Liver (tissue), 9 donors: ENCODE results near the gene NCBP2. TPM values are rescaled to one million over a fixed set of nuclear protein-coding genes. Genes with fewer than 3 reads are reported as not detected.

Experiments used
- DNase-seq: peaks from one replicate; pipeline ENCODE4 v3.0.0-alpha.2; 2017; ENCODE audit warnings: low spot score
- H3K27ac ChIP-seq, 2 donors: one replicate each; pipeline ENCODE4 v1.7.0; 2013; ENCODE audit warnings: inconsistent platforms in 2 of 2, low read length in 2 of 2, control low read depth in 1 of 2, low read depth in 1 of 2, mild to moderate bottlenecking in 1 of 2
- H3K27me3 ChIP-seq, 4 donors: one replicate each; pipeline versions ENCODE4 v1.6.1 to v1.7.0; 2013; ENCODE audit warnings: low read length in 3 of 4, inconsistent platforms in 1 of 4, mild to moderate bottlenecking in 1 of 4, moderate library complexity in 1 of 4; ENCODE audit not compliant: control insufficient read depth in 4 of 4, insufficient read depth in 4 of 4
- H3K36me3 ChIP-seq, 4 donors: one replicate each; pipeline versions ENCODE4 v1.6.1 to v1.7.0; 2013; ENCODE audit warnings: low read length in 3 of 4, mild to moderate bottlenecking in 3 of 4, low read depth in 1 of 4, moderate library complexity in 1 of 4; ENCODE audit not compliant: control insufficient read depth in 4 of 4, insufficient read depth in 3 of 4
- H3K4me1 ChIP-seq, 4 donors: one replicate each; pipeline versions ENCODE4 v1.6.1 to v1.7.0; 2013; ENCODE audit warnings: low read length in 3 of 4, mild to moderate bottlenecking in 3 of 4, moderate library complexity in 1 of 4; ENCODE audit not compliant: control insufficient read depth in 4 of 4, insufficient read depth in 4 of 4
- H3K4me3 ChIP-seq, 3 donors: one replicate each; pipeline versions ENCODE4 v1.6.1 to v1.7.0; 2013; ENCODE audit warnings: low read length in 3 of 3, control low read depth in 1 of 3, low read depth in 1 of 3, mild to moderate bottlenecking in 1 of 3
- H3K9ac ChIP-seq, 2 donors: one replicate each; pipeline ENCODE4 v1.7.0; 2013; ENCODE audit warnings: low read length in 2 of 2, mild to moderate bottlenecking in 2 of 2, moderate library complexity in 2 of 2, control low read depth in 1 of 2, low read depth in 1 of 2
- H3K9me3 ChIP-seq, 4 donors: one replicate each; pipeline versions ENCODE4 v1.6.1 to v1.7.0; 2013; ENCODE audit warnings: low read length in 3 of 4; ENCODE audit not compliant: control insufficient read depth in 4 of 4
- EGR1 ChIP-seq, 2 donors: IDR thresholded peaks; 2 replicates each; pipeline ENCODE4 v1.6.1; 2016 to 2018; ENCODE audit warnings: antibody characterized with exemption in 2 of 2, low read depth in 2 of 2
- FOXA1 ChIP-seq: IDR thresholded peaks from 2 replicates; pipeline ENCODE4 v1.6.1; 2016; ENCODE audit warnings: antibody characterized with exemption
- FOXA2 ChIP-seq: IDR thresholded peaks from 2 replicates; pipeline ENCODE4 v1.6.1; 2016; ENCODE audit warnings: antibody characterized with exemption
- GABPA ChIP-seq, 2 donors: IDR thresholded peaks in 1 of 2; conservative IDR thresholded peaks in 1 of 2; 2 replicates each; pipeline ENCODE4 v1.6.1; 2016; ENCODE audit warnings: antibody characterized with exemption in 2 of 2, mild to moderate bottlenecking in 1 of 2, moderate library complexity in 1 of 2
- HNF4A ChIP-seq, 2 donors: conservative IDR thresholded peaks; 2 replicates each; pipeline ENCODE4 v1.6.1; 2016; ENCODE audit warnings: antibody characterized with exemption in 2 of 2, mild to moderate bottlenecking in 2 of 2
- HNF4G ChIP-seq: IDR thresholded peaks from 2 replicates; pipeline ENCODE4 v1.6.1; 2016; ENCODE audit warnings: antibody characterized with exemption
- JUND ChIP-seq, 2 donors: IDR thresholded peaks; 2 replicates each; pipeline ENCODE4 v1.6.1; 2016; ENCODE audit warnings: antibody characterized with exemption in 2 of 2
- NR2F2 ChIP-seq: IDR thresholded peaks from 2 replicates; pipeline ENCODE4 v1.6.1; 2016; ENCODE audit warnings: antibody characterized with exemption
- RAD21 ChIP-seq, 2 donors: IDR thresholded peaks; 2 replicates each; pipeline ENCODE4 v1.6.1; 2016; ENCODE audit warnings: antibody characterized with exemption in 2 of 2, mild to moderate bottlenecking in 2 of 2
- RXRA ChIP-seq, 2 donors: IDR thresholded peaks; 2 replicates each; pipeline ENCODE4 v1.6.1; 2017 to 2018; ENCODE audit warnings: antibody characterized with exemption in 2 of 2, mild to moderate bottlenecking in 1 of 2
- SP1 ChIP-seq: IDR thresholded peaks from 2 replicates; pipeline ENCODE4 v1.6.1; 2018; ENCODE audit warnings: antibody characterized with exemption, mild to moderate bottlenecking
- TAF1 ChIP-seq: conservative IDR thresholded peaks from 2 replicates; pipeline ENCODE4 v1.6.1; 2016; ENCODE audit warnings: antibody characterized with exemption, mild to moderate bottlenecking
- WGBS: extraction: QIAGEN DNeasy Blood & Tissue Kit; methylation state at CpG from one replicate; pipeline ENCODE4 v1.1.7; 2013; 5-methylcytosine and 5-hydroxymethylcytosine counted together
- polyA plus RNA-seq, 2 donors: library from polyadenylated mRNA; stranded (reverse) in 1 of 2; unstranded in 1 of 2; fragments of 200-250 nt in 1 of 2; fragments of >200 nt in 1 of 2; fragmentation: Nextera tagmentation in 1 of 2; extraction: Ambion mirVana in 1 of 2; gene quantifications; one replicate each; pipeline versions ENCODE4 v1.2.1 to v1.2.3, GENCODE V29; 2013 to 2015
- total RNA-seq, 2 donors: library from RNA; depleted of rRNA; stranded (reverse); fragments of >200 nt; gene quantifications; one replicate each; pipeline ENCODE4 v1.2.3, GENCODE V29; 2014
- TF ChIP-seq, protein P1 (sequence below): fragments of 150-350 bp; IDR thresholded peaks from 2 replicates; pipeline ENCODE4 v1.5.1; 2017; ENCODE audit warnings: improper control_type of control experiment, low read depth, low read length; ENCODE audit not compliant: missing input control
- TF ChIP-seq, protein P2 (sequence below): IDR thresholded peaks from 2 replicates; pipeline ENCODE4 v1.6.1; 2016; ENCODE audit warnings: antibody characterized with exemption, mild to moderate bottlenecking
- TF ChIP-seq, protein P3 (sequence below): IDR thresholded peaks from 2 replicates; pipeline ENCODE4 v1.6.1; 2016; ENCODE audit warnings: antibody characterized with exemption
- TF ChIP-seq, protein P4 (sequence below): IDR thresholded peaks from 2 replicates; pipeline ENCODE4 v1.6.1; 2016; ENCODE audit warnings: antibody characterized with exemption
- TF ChIP-seq, protein P5 (sequence below): IDR thresholded peaks from 2 replicates; pipeline ENCODE4 v1.6.1; 2016; ENCODE audit warnings: antibody characterized with exemption
- donor health status: healthy.
- donor health status: healthy.
- donor health status: healthy.
- donor health status: healthy.
- donor health status: healthy.

The NCBP2 gene
- total and polyA plus RNA-seq, 4 donors: 16.2 to 19.2 (median 18.1) TPM

DNA sequence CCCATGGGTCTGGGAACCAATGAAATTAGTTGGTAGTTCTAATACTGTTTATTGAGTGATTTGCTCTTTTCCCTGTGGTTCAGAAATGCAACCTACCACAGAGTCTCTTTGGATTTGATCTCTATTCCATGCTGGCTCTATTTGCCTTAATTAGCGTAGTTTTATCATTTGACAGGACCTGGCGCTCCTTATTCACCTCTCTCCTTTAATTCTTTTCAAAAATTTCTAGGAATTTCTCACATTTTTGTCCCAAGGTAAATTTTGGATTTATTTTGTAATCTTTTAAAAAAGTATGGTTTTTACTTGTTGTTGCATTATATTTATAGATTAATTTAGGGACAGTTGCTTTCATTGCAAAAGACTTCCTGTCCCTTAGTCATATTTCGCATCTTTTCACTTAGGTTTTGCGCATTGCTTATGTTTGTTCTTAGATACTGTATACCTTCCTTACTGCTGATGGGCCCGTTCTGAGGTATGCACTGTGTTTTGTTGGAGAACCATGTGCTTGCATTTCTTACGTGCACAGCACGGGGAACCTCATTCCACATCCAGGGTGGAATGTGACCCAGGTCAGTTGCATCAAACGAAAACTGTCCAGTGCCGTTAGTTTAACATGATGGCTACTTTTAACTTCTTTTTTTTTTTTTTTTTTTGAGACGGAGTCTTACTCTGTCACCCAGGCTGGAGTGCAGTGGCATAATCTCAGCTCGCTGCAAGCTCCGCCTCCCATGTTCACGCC, 47.6 kb downstream of the NCBP2 start:
- no peak for DNase-seq
- WGBS: 93% methylated on average over 13 of the region's 13 CpGs

DNA sequence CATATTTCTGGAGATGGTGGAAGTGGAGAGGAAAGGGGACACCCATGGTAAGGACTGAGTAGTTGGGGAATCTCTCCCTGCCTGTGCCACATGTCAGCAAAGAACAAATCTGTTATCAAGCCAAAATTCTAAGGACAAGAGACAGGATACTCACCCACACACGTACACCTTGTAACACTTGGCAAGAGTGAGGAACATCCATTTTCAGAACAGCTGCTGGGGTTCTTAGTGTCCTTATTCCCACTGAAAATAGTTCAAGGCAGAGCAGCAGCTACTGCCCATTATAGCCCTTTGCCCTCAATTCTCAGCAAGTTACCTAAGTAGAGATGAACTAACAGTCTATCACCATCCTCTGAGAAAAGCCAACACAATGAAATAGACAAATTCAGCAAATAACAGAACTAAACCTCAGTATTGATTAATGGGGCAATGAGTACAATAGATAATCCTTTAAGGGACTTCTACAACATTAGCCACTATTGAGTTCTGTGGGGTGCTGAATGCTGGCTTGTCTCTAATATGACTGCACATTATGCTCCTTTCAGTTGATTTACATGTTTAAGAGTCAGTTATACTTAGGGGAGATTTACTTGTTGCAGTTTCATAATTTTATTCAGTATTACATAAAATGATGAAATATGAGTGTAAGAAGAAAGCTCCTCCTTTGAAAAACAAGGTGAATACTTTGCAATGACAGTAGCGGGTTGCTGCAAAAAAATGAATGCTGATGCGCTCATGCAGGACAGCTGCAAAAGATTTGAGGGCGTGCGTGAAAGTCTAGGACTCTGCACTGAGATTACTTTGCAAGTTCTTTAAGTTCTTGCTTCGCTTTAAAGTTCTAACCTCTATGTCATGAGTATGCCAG, 52.3 kb downstream of the NCBP2 start:
- Histone ChIP-seq H3K27me3 (no peaks in the 10 kb centered on the region), H3K36me3 (peaks cover 0 to 17% (median 9%) of the 10 kb centered on the region in 4 donors), H3K4me1 (no peaks in the 10 kb centered on the region), H3K4me3 (no peak overlapping the region), H3K27ac (no peak overlapping the region), H3K9me3 (no peaks in the 10 kb centered on the region), H3K9ac (no peak overlapping the region)
- WGBS: 86% methylated on average over 6 of the region's 6 CpGs
- no peak for DNase-seq
- TF ChIP-seq, protein P1, sequence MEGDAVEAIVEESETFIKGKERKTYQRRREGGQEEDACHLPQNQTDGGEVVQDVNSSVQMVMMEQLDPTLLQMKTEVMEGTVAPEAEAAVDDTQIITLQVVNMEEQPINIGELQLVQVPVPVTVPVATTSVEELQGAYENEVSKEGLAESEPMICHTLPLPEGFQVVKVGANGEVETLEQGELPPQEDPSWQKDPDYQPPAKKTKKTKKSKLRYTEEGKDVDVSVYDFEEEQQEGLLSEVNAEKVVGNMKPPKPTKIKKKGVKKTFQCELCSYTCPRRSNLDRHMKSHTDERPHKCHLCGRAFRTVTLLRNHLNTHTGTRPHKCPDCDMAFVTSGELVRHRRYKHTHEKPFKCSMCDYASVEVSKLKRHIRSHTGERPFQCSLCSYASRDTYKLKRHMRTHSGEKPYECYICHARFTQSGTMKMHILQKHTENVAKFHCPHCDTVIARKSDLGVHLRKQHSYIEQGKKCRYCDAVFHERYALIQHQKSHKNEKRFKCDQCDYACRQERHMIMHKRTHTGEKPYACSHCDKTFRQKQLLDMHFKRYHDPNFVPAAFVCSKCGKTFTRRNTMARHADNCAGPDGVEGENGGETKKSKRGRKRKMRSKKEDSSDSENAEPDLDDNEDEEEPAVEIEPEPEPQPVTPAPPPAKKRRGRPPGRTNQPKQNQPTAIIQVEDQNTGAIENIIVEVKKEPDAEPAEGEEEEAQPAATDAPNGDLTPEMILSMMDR: no peak
- TF ChIP-seq, protein P2, sequence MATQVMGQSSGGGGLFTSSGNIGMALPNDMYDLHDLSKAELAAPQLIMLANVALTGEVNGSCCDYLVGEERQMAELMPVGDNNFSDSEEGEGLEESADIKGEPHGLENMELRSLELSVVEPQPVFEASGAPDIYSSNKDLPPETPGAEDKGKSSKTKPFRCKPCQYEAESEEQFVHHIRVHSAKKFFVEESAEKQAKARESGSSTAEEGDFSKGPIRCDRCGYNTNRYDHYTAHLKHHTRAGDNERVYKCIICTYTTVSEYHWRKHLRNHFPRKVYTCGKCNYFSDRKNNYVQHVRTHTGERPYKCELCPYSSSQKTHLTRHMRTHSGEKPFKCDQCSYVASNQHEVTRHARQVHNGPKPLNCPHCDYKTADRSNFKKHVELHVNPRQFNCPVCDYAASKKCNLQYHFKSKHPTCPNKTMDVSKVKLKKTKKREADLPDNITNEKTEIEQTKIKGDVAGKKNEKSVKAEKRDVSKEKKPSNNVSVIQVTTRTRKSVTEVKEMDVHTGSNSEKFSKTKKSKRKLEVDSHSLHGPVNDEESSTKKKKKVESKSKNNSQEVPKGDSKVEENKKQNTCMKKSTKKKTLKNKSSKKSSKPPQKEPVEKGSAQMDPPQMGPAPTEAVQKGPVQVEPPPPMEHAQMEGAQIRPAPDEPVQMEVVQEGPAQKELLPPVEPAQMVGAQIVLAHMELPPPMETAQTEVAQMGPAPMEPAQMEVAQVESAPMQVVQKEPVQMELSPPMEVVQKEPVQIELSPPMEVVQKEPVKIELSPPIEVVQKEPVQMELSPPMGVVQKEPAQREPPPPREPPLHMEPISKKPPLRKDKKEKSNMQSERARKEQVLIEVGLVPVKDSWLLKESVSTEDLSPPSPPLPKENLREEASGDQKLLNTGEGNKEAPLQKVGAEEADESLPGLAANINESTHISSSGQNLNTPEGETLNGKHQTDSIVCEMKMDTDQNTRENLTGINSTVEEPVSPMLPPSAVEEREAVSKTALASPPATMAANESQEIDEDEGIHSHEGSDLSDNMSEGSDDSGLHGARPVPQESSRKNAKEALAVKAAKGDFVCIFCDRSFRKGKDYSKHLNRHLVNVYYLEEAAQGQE: no peak
- TF ChIP-seq RXRA (IDR thresholded peaks at IDR 0.05): no peak
- TF ChIP-seq, protein P3, sequence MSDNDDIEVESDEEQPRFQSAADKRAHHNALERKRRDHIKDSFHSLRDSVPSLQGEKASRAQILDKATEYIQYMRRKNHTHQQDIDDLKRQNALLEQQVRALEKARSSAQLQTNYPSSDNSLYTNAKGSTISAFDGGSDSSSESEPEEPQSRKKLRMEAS: no peak
- no peak for TF ChIP-seq EGR1 (IDR thresholded peaks at IDR 0.05; ENCODE audit: low read depth in 2 of 2)
- no peak for TF ChIP-seq HNF4G
- TF ChIP-seq JUND (IDR thresholded peaks at IDR 0.05): no peak
- TF ChIP-seq, protein P4, sequence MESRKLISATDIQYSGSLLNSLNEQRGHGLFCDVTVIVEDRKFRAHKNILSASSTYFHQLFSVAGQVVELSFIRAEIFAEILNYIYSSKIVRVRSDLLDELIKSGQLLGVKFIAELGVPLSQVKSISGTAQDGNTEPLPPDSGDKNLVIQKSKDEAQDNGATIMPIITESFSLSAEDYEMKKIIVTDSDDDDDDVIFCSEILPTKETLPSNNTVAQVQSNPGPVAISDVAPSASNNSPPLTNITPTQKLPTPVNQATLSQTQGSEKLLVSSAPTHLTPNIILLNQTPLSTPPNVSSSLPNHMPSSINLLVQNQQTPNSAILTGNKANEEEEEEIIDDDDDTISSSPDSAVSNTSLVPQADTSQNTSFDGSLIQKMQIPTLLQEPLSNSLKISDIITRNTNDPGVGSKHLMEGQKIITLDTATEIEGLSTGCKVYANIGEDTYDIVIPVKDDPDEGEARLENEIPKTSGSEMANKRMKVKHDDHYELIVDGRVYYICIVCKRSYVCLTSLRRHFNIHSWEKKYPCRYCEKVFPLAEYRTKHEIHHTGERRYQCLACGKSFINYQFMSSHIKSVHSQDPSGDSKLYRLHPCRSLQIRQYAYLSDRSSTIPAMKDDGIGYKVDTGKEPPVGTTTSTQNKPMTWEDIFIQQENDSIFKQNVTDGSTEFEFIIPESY: no peak
- TF ChIP-seq SP1: no peak

More for the DNA sequence above, 47.6 kb downstream of the NCBP2 start:
- Histone ChIP-seq H3K9ac (no peak overlapping the region), H3K4me1 (peaks cover 2 to 7% (median 6%) of the 10 kb centered on the region in 4 donors), H3K27ac (no peak overlapping the region), H3K4me3 (no peak overlapping the region), H3K36me3 (peaks cover 0 to 2% (median 0%) of the 10 kb centered on the region in 4 donors), H3K27me3 (no peaks in the 10 kb centered on the region), H3K9me3 (no peaks in the 10 kb centered on the region)
- no peak for TF ChIP-seq SP1
- no peak for TF ChIP-seq RAD21 (IDR thresholded peaks at IDR 0.05)
- TF ChIP-seq, protein P5, sequence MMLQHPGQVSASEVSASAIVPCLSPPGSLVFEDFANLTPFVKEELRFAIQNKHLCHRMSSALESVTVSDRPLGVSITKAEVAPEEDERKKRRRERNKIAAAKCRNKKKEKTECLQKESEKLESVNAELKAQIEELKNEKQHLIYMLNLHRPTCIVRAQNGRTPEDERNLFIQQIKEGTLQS: no peak
- TF ChIP-seq FOXA1: no peak
- TF ChIP-seq, protein P1: no peak
- no peak for TF ChIP-seq EGR1 (IDR thresholded peaks at IDR 0.05; ENCODE audit: low read depth in 2 of 2)
- no peak for TF ChIP-seq NR2F2
- no peak for TF ChIP-seq HNF4A (conservative IDR thresholded peaks at IDR 0.05)
- TF ChIP-seq GABPA (IDR thresholded peaks at IDR 0.05 in 1 of 2, conservative IDR thresholded peaks at IDR 0.05 in 1 of 2): no peak
- TF ChIP-seq, protein P4: no peak
- no peak for TF ChIP-seq JUND (IDR thresholded peaks at IDR 0.05)
- no peak for TF ChIP-seq FOXA2
- no peak for TF ChIP-seq TAF1
